HepG2 (cell line): ENCODE results near the gene CCT5. TPM values are rescaled to one million over a fixed set of nuclear protein-coding genes. Genes with fewer than 3 reads are reported as not detected.

Source experiments
- BRCA1 ChIP-seq: sonication (generic); formaldehyde crosslinking; IDR thresholded peaks from 2 replicates; pipeline ENCODE4 v1.4.0; 2020; ENCODE audit warnings: missing genetic modification reagents
- DR1 ChIP-seq: sonication (generic); formaldehyde crosslinking; IDR thresholded peaks from 2 replicates; pipeline ENCODE4 v1.8.0; 2021; ENCODE audit warnings: mild to moderate bottlenecking, missing genetic modification reagents, inconsistent platforms
- FOXA3 ChIP-seq: IDR thresholded peaks from 2 replicates; pipeline ENCODE4 v1.6.1; 2016; ENCODE audit warnings: missing genetic modification reagents, missing compliant biosample characterization
- FOXK2 ChIP-seq: fragments of 450-650 bp; IDR thresholded peaks from 2 replicates; pipeline ENCODE4 v1.6.1; 2016
- KAT2B ChIP-seq: fragments of 150-350 bp; IDR thresholded peaks from 2 replicates; pipeline ENCODE4 v1.6.1; 2014; ENCODE audit warnings: low read depth, low read length, borderline replicate concordance
- MIXL1 ChIP-seq: IDR thresholded peaks from 2 replicates; pipeline ENCODE4 v1.6.1; 2016
- PHF20 ChIP-seq: sonication (generic); formaldehyde crosslinking; IDR thresholded peaks from 2 replicates; pipeline ENCODE4 v1.5.0; 2020; ENCODE audit warnings: mild to moderate bottlenecking, missing genetic modification reagents
- U2AF1 ChIP-seq: fragments of 200-400 bp; formaldehyde crosslinking; optimal IDR thresholded peaks from 2 replicates; pipeline ENCODE3; 2017; ENCODE audit warnings: mild to moderate bottlenecking, low read depth, low read length
- ZKSCAN1 ChIP-seq: fragments of 150-350 bp; IDR thresholded peaks from 2 replicates; pipeline ENCODE4 v1.6.1; 2014; ENCODE audit warnings: low read length
- ZKSCAN8 ChIP-seq: IDR thresholded peaks from 2 replicates; pipeline ENCODE4 v1.6.1; 2016; ENCODE audit warnings: borderline replicate concordance, missing genetic modification reagents, missing compliant biosample characterization
- ZNF121 ChIP-seq: sonication (generic); formaldehyde crosslinking; IDR thresholded peaks from 2 replicates; pipeline ENCODE4 v1.5.0; 2020; ENCODE audit warnings: mild to moderate bottlenecking, missing genetic modification reagents
- ZNF333 ChIP-seq: sonication (generic); formaldehyde crosslinking; IDR thresholded peaks from 2 replicates; pipeline ENCODE4 v1.4.0; 2020; ENCODE audit warnings: mild to moderate bottlenecking, missing genetic modification reagents, borderline replicate concordance
- ZNF501 ChIP-seq: sonication (generic); formaldehyde crosslinking; IDR thresholded peaks from 2 replicates; pipeline ENCODE4 v1.5.1; 2020; ENCODE audit warnings: mild to moderate bottlenecking, moderate library complexity, missing genetic modification reagents
- ZNF567 ChIP-seq: sonication (generic); formaldehyde crosslinking; IDR thresholded peaks from 2 replicates; pipeline ENCODE4 v1.8.1; 2023; ENCODE audit warnings: mild to moderate bottlenecking, missing genetic modification reagents, borderline replicate concordance
- ZNF781 ChIP-seq: sonication (generic); formaldehyde crosslinking; IDR thresholded peaks from 2 replicates; pipeline ENCODE4 v1.5.1; 2020; ENCODE audit warnings: borderline replicate concordance, mild to moderate bottlenecking, missing genetic modification reagents; ENCODE audit errors: not compliant biosample characterization
- polyA plus RNA-seq, 8 experiments: library from polyadenylated mRNA; depleted of rRNA in 3 of 8; stranded (reverse) in 7 of 8; unstranded in 1 of 8; fragments of >200 nt; fragmentation: Illumina TruSeq in 4 of 8; extraction: Trizol in 4 of 8; gene quantifications; 2 replicates each; pipeline versions ENCODE4 v1.2.1 to v1.2.3, GENCODE V29; 2011 to 2016; ENCODE audit warnings: low read depth in 4 of 8, missing spikeins in 1 of 8, mixed read lengths in 1 of 8; ENCODE audit not compliant: insufficient read depth in 1 of 8
- total RNA-seq, 5 experiments: library from RNA; depleted of rRNA; stranded (reverse); fragments of >200 nt; fragmentation: Illumina TruSeq; extraction: Trizol; gene quantifications; 2 replicates each; pipeline ENCODE4 v1.2.3, GENCODE V29; 2016; ENCODE audit warnings: low read depth in 1 of 5
- TF ChIP-seq, protein P1 (sequence below): IDR thresholded peaks from 2 replicates; pipeline ENCODE4 v1.6.1; 2016; ENCODE audit warnings: low read depth
- TF ChIP-seq, protein P2 (sequence below): sonication (generic); formaldehyde crosslinking; IDR thresholded peaks from 2 replicates; pipeline ENCODE4 v1.4.0; 2020; ENCODE audit warnings: mild to moderate bottlenecking, missing genetic modification reagents
- TF ChIP-seq, protein P3 (sequence below), 2 experiments: fragments of 450-650 bp in 1 of 2; sonication (generic) in 1 of 2; formaldehyde crosslinking in 1 of 2; IDR thresholded peaks; 2 replicates each; pipeline versions ENCODE4 v1.6.1 to v1.8.0; 2016 to 2022; ENCODE audit warnings: antibody characterized with exemption in 1 of 2, mild to moderate bottlenecking in 1 of 2, missing genetic modification reagents in 1 of 2

CCT5 gene
- total and polyA plus RNA-seq, 2 of the 13 experiments (the other 11 are each of a cell fraction or from before 2014, with no cell fraction given): 319 to 708 TPM

DNA sequence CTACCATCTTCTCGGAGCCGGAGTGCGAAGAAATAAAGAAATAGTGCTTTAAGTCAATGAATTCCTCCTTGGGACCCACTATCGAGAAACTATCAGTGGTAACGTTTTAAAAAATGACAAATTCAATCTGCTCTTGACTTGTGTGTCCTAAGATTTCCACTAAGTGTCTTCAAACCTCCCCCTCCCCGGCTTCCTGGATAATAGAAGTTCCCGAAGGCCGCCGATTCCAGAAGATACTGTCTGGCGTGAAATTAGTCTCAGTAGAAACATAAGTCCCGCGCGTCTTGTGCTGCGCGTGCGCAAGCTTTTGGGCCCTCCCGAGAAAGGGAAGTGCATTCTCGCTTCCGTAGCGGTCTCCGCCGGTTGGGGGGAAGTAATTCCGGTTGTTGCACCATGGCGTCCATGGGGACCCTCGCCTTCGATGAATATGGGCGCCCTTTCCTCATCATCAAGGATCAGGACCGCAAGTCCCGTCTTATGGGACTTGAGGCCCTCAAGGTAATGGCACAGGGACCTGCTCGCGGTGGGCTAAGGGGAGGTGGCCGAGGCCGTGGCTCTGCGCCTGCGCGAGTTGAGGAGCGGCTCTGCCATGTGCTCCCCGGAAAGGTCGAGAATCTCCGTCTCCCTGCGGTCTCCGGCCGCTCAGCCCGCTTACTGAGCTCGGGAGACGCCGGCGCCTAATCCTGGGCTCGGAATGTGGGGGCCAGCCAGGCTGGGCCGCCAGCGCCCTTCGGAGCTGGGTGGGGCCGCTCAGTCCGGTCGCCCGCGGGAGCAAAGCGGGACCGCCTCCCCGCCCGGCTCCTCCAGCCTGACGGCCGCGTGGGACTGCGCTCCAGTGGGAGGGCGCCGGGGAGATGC lies at the start of gene CCT5 (continued):
- TF ChIP-seq, protein P1, sequence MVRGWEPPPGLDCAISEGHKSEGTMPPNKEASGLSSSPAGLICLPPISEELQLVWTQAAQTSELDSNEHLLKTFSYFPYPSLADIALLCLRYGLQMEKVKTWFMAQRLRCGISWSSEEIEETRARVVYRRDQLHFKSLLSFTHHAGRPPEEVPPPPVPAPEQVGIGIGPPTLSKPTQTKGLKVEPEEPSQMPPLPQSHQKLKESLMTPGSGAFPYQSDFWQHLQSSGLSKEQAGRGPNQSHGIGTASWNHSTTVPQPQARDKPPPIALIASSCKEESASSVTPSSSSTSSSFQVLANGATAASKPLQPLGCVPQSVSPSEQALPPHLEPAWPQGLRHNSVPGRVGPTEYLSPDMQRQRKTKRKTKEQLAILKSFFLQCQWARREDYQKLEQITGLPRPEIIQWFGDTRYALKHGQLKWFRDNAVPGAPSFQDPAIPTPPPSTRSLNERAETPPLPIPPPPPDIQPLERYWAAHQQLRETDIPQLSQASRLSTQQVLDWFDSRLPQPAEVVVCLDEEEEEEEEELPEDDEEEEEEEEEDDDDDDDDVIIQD (CRISPR knock-in tag): 0 out of 2 replicates have a peak, but pooled peaks have one; percentile 10
- TF ChIP-seq MIXL1 (CRISPR knock-in tag) (no peak), U2AF1 (no peak), PHF20 (CRISPR knock-in tag) (peak; percentile 67), KAT2B (no peak), BRCA1 (CRISPR knock-in tag) (no peak), FOXK2 (peak; percentile 93), FOXA3 (CRISPR knock-in tag) (peak; percentile 30), ZNF333 (no peak), ZNF501 (CRISPR knock-in tag) (peak; percentile 96), ZNF567 (no peak), ZNF121 (CRISPR knock-in tag) (no peak), ZKSCAN8 (CRISPR knock-in tag) (no peak), ZNF781 (no peak), DR1 (CRISPR knock-in tag) (peak; percentile 33; the same call in 1 of the 2 replicates), ZKSCAN1 (no peak)
- TF ChIP-seq, protein P2, sequence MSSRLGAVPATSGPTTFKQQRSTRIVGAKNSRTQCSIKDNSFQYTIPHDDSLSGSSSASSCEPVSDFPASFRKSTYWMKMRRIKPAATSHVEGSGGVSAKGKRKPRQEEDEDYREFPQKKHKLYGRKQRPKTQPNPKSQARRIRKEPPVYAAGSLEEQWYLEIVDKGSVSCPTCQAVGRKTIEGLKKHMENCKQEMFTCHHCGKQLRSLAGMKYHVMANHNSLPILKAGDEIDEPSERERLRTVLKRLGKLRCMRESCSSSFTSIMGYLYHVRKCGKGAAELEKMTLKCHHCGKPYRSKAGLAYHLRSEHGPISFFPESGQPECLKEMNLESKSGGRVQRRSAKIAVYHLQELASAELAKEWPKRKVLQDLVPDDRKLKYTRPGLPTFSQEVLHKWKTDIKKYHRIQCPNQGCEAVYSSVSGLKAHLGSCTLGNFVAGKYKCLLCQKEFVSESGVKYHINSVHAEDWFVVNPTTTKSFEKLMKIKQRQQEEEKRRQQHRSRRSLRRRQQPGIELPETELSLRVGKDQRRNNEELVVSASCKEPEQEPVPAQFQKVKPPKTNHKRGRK: no peak
- TF ChIP-seq, protein P3, sequence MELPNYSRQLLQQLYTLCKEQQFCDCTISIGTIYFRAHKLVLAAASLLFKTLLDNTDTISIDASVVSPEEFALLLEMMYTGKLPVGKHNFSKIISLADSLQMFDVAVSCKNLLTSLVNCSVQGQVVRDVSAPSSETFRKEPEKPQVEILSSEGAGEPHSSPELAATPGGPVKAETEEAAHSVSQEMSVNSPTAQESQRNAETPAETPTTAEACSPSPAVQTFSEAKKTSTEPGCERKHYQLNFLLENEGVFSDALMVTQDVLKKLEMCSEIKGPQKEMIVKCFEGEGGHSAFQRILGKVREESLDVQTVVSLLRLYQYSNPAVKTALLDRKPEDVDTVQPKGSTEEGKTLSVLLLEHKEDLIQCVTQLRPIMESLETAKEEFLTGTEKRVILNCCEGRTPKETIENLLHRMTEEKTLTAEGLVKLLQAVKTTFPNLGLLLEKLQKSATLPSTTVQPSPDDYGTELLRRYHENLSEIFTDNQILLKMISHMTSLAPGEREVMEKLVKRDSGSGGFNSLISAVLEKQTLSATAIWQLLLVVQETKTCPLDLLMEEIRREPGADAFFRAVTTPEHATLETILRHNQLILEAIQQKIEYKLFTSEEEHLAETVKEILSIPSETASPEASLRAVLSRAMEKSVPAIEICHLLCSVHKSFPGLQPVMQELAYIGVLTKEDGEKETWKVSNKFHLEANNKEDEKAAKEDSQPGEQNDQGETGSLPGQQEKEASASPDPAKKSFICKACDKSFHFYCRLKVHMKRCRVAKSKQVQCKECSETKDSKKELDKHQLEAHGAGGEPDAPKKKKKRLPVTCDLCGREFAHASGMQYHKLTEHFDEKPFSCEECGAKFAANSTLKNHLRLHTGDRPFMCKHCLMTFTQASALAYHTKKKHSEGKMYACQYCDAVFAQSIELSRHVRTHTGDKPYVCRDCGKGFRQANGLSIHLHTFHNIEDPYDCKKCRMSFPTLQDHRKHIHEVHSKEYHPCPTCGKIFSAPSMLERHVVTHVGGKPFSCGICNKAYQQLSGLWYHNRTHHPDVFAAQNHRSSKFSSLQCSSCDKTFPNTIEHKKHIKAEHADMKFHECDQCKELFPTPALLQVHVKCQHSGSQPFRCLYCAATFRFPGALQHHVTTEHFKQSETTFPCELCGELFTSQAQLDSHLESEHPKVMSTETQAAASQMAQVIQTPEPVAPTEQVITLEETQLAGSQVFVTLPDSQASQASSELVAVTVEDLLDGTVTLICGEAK (IDR thresholded peaks at IDR 0.05): no peak
- TF ChIP-seq, protein P3 (CRISPR knock-in tag; IDR thresholded peaks at IDR 0.05): peak; percentile 58; the same call in 1 of the 2 replicates
